IMR-90 (cell line): ENCODE data around the gene TRIM41. TPM values are rescaled to one million over a fixed set of nuclear protein-coding genes. Genes with fewer than 3 reads are reported as not detected.

Source experiments
- ATAC-seq: fragments of 200-7000 bp; cut with Tn5 transposase; 2 replicates; pipeline ENCODE4 v1.9.1; 2020; ENCODE audit warnings: low read depth, mild to moderate bottlenecking, moderate library complexity
- BruUV-seq: library from RNA; stranded (reverse); fragments of 400-500 nt; replicated peaks from 2 replicates; lab custom pipeline; 2021; lab: Mats Ljungman, UMichigan
- CTCF ChIA-PET: fragments of 300-600 bp; formaldehyde crosslinking; extraction: SDS; loops from one replicate; lab custom pipeline; 2021; ENCODE audit warnings: antibody characterized with exemption; lab: Yijun Ruan, JAX
- POLR2A ChIA-PET: fragments of 300-600 bp; sonication (Branson Sonifier 250); formaldehyde crosslinking; loops from one replicate; lab custom pipeline; 2022; ENCODE audit warnings: antibody characterized with exemption; ENCODE audit not compliant: unreplicated experiment; lab: Charles Lee
- DNase-seq: peaks from one replicate; pipeline ENCODE4 v3.0.0; 2013
- H2AFZ ChIP-seq: replicated peaks from 2 replicates; pipeline ENCODE3; 2013; ENCODE audit warnings: low read length, mild to moderate bottlenecking; ENCODE audit not compliant: poor library complexity
- H2AK5ac ChIP-seq: 2 replicates; pipeline ENCODE4 v1.6.1; 2013; ENCODE audit warnings: low read depth, low read length, inconsistent platforms
- H2AK9ac ChIP-seq: replicated peaks from 2 replicates; pipeline ENCODE3; 2013; ENCODE audit warnings: mild to moderate bottlenecking, low read depth, low read length, moderate library complexity; ENCODE audit not compliant: poor library complexity
- H2BK120ac ChIP-seq: 2 replicates; pipeline ENCODE4 v1.6.1; 2013; ENCODE audit warnings: low read depth, low read length, inconsistent platforms
- H2BK15ac ChIP-seq: 3 replicates; pipeline ENCODE4 v1.6.1; 2013; ENCODE audit warnings: low read depth, low read length, inconsistent platforms
- H2BK20ac ChIP-seq: 2 replicates; pipeline ENCODE4 v1.6.1; 2013; ENCODE audit warnings: low read depth, mild to moderate bottlenecking, inconsistent platforms, low read length, moderate library complexity
- H2BK5ac ChIP-seq: 2 replicates; pipeline ENCODE4 v1.6.1; 2013; ENCODE audit warnings: mild to moderate bottlenecking, low read depth, low read length, inconsistent platforms; ENCODE audit not compliant: poor library complexity, severe bottlenecking
- H3K14ac ChIP-seq: replicated peaks from 2 replicates; pipeline ENCODE4 v1.6.1; 2013; ENCODE audit warnings: low read depth, low read length, inconsistent platforms
- H3K18ac ChIP-seq: 2 replicates; pipeline ENCODE4 v1.6.1; 2013; ENCODE audit warnings: low read depth, low read length, control low read depth
- H3K23ac ChIP-seq: 2 replicates; pipeline ENCODE4 v1.6.1; 2013; ENCODE audit warnings: low read depth, low read length, inconsistent platforms
- H3K27ac ChIP-seq: 2 replicates; pipeline ENCODE4 v1.5.1; 2013; ENCODE audit warnings: mild to moderate bottlenecking, control low read depth, low read length; ENCODE audit not compliant: insufficient read depth
- H3K27me3 ChIP-seq: 2 replicates; pipeline ENCODE4 v1.6.1; 2013; ENCODE audit warnings: low read length; ENCODE audit not compliant: control insufficient read depth, insufficient read depth
- H3K36me3 ChIP-seq: 2 replicates; pipeline ENCODE4 v1.6.1; 2013; ENCODE audit warnings: low read length, mixed read lengths; ENCODE audit not compliant: control insufficient read depth, insufficient read depth
- H3K4ac ChIP-seq: 2 replicates; pipeline ENCODE4 v1.6.1; 2013; ENCODE audit warnings: low read depth, low read length, inconsistent platforms
- H3K4me1 ChIP-seq: 2 replicates; pipeline ENCODE4 v1.6.1; 2013; ENCODE audit warnings: low read length, mixed read lengths; ENCODE audit not compliant: control insufficient read depth, insufficient read depth
- H3K4me2 ChIP-seq: 2 replicates; pipeline ENCODE4 v1.6.1; 2013; ENCODE audit warnings: low read depth, mild to moderate bottlenecking, control low read depth, low read length, moderate library complexity
- H3K4me3 ChIP-seq: 2 replicates; pipeline ENCODE4 v1.5.1; 2013; ENCODE audit warnings: low read depth, mild to moderate bottlenecking, control low read depth, low read length, moderate library complexity; ENCODE audit not compliant: insufficient read depth
- H3K56ac ChIP-seq: 2 replicates; pipeline ENCODE4 v1.6.1; 2013; ENCODE audit warnings: low read length, inconsistent platforms; ENCODE audit not compliant: insufficient read depth; ENCODE audit errors: extremely low read depth
- H3K79me1 ChIP-seq, 2 experiments: 2 replicates each; pipeline ENCODE4 v1.6.1; 2013; ENCODE audit warnings: low read length in 2 of 2, inconsistent platforms in 1 of 2, low read depth in 1 of 2
- H3K9ac ChIP-seq: 2 replicates; pipeline ENCODE4 v1.6.1; 2013; ENCODE audit warnings: low read depth, low read length, control low read depth
- H3K9me1 ChIP-seq: 2 replicates; pipeline ENCODE4 v1.6.1; 2013; ENCODE audit warnings: low read length, inconsistent platforms; ENCODE audit not compliant: insufficient read depth
- H3K9me3 ChIP-seq: 2 replicates; pipeline ENCODE4 v1.6.1; 2013; ENCODE audit warnings: low read length; ENCODE audit not compliant: control insufficient read depth, insufficient read depth
- H4K20me1 ChIP-seq: 2 replicates; pipeline ENCODE4 v1.6.1; 2013; ENCODE audit warnings: low read length, inconsistent platforms; ENCODE audit not compliant: insufficient read depth
- H4K5ac ChIP-seq: 2 replicates; pipeline ENCODE4 v1.6.1; 2013; ENCODE audit warnings: mild to moderate bottlenecking, low read depth, low read length, control low read depth
- H4K8ac ChIP-seq, 2 experiments: 2 replicates each; pipeline ENCODE4 v1.6.1; 2013; ENCODE audit warnings: low read depth in 2 of 2, low read length in 2 of 2, control low read depth in 1 of 2, inconsistent platforms in 1 of 2
- H4K91ac ChIP-seq: 2 replicates; pipeline ENCODE4 v1.6.1; 2013; ENCODE audit warnings: low read depth, low read length, inconsistent platforms; ENCODE audit not compliant: insufficient read depth
- BHLHE40 ChIP-seq: fragments of 150-350 bp; IDR thresholded peaks from 2 replicates; pipeline ENCODE4 v1.6.1; 2016; ENCODE audit warnings: mild to moderate bottlenecking, low read depth, low read length
- CEBPB ChIP-seq: IDR thresholded peaks from 2 replicates; pipeline ENCODE4 v1.6.1; 2012; ENCODE audit warnings: low read depth, low read length, improper control_type of control experiment
- CHD1 ChIP-seq: IDR thresholded peaks from 2 replicates; pipeline ENCODE4 v1.6.1; 2012; ENCODE audit warnings: low read depth, low read length, improper control_type of control experiment
- MAZ ChIP-seq: IDR thresholded peaks from 2 replicates; pipeline ENCODE4 v1.6.1; 2012; ENCODE audit warnings: low read depth, mild to moderate bottlenecking, low read length, improper control_type of control experiment, moderate library complexity, borderline replicate concordance
- MXI1 ChIP-seq: IDR thresholded peaks from 2 replicates; pipeline ENCODE4 v1.6.1; 2012; ENCODE audit warnings: low read depth, mild to moderate bottlenecking, low read length, moderate library complexity, borderline replicate concordance
- POLR2A ChIP-seq: IDR thresholded peaks from 2 replicates; pipeline ENCODE4 v1.6.1; 2012; ENCODE audit warnings: mild to moderate bottlenecking, low read depth, low read length
- RAD21 ChIP-seq: IDR thresholded peaks from 2 replicates; pipeline ENCODE4 v1.6.1; 2012; ENCODE audit warnings: low read length, improper control_type of control experiment
- SMC3 ChIP-seq: fragments of 150-350 bp; IDR thresholded peaks from 2 replicates; pipeline ENCODE4 v1.6.1; 2016; ENCODE audit warnings: low read depth, mild to moderate bottlenecking, antibody characterized with exemption, low read length, moderate library complexity
- WGBS, 2 experiments: methylation state at CpG; one replicate each; pipeline versions ENCODE4 v1.1.5 to v1.1.7; 2013; ENCODE audit warnings: missing lambda C conversion rate in 2 of 2; ENCODE audit not compliant: insufficient read length in 1 of 2; ENCODE audit errors: extremely low coverage in 2 of 2; 5-methylcytosine and 5-hydroxymethylcytosine counted together
- dilution Hi-C: fragments of 300-500 bp; cut with HindIII; formaldehyde crosslinking; loops from one replicate; pipeline ENCODE4 v1.14.3; 2018; ENCODE audit warnings: low sequenced_read_pairs; ENCODE audit not compliant: unreplicated experiment
- in situ Hi-C: fragments of 300-500 bp; cut with MboI; formaldehyde crosslinking; loops from 3 replicates; pipeline ENCODE4 v1.14.3; 2019; ENCODE audit warnings: low sequenced_read_pairs, inconsistent platforms, mixed read lengths
- intact Hi-C: fragments of 100-400 bp; cut with micrococcal nuclease; formaldehyde crosslinking; loops from 2 replicates; pipeline ENCODE4 v1.10.0; 2022
- polyA plus RNA-seq, 3 experiments: library from polyadenylated mRNA; depleted of rRNA; stranded (reverse); fragments of >200 nt; gene quantifications; 2 replicates each; pipeline ENCODE4 v1.2.3, GENCODE V29; 2012; ENCODE audit warnings: low replicate concordance in 1 of 3
- total RNA-seq: library from RNA; depleted of rRNA; stranded (reverse); fragments of >200 nt; gene quantifications from 2 replicates; pipeline ENCODE4 v1.2.3, GENCODE V29; 2012
- TF ChIP-seq, protein P1 (sequence below): conservative IDR thresholded peaks from 2 replicates; pipeline ENCODE4 v1.5.1; 2012; ENCODE audit warnings: mild to moderate bottlenecking, low read depth, low read length, improper control_type of control experiment
- TF ChIP-seq, protein P2 (sequence below): fragments of 150-350 bp; IDR thresholded peaks from 2 replicates; pipeline ENCODE4 v1.6.1; 2016; ENCODE audit warnings: low read depth, mild to moderate bottlenecking, low read length, moderate library complexity, borderline replicate concordance
- TF ChIP-seq, protein P3 (sequence below): fragments of 150-350 bp; IDR thresholded peaks from 2 replicates; pipeline ENCODE4 v1.6.1; 2017; ENCODE audit warnings: mild to moderate bottlenecking, antibody characterized with exemption, low read length, low read depth

The TRIM41 gene
- total and polyA plus RNA-seq, 2 of the 4 experiments (the other 2 are of a cell fraction): 5.9 to 15.7 TPM

DNA sequence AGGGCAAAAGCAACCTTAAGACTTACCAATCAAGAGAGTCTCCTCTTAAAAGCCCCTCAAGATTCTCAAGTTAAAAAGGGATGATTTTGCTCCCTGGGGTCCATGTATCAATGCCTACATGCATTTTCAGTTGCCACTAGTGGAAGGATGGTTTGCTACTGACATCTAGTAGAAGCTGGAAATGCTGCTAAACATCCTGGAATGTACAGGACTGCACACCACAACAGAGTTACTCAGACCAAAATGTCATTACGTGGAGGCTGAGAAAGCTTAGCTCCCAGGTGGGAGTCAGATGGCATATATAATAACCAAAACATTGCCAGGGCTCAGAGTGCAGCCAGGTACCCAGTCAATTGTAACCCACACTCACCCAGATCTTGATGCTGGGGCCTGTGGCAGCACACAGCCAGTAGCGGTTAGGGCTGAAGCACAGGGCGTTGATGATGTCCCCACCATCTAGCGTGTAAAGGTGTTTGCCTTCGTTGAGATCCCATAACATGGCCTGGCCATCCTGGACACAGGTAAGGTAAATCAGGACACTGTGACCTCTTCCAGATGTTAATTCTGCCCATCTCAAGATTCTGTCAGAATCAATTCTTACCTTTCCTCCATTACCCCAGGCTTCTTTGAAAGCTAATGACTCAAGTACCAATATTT, 14.8 kb downstream of the TRIM41 start:
- no peak overlapping the region for H2BK20ac ChIP-seq
- no peak overlapping the region for H3K4ac ChIP-seq
- H3K4me2 ChIP-seq: no peak overlapping the region
- H3K9me1 ChIP-seq: peaks cover 15% of the 10 kb centered on the region
- ChIA-PET CTCF (no interaction called here), POLR2A (no interaction called here)
- H3K4me1 ChIP-seq: peaks cover 7% of the 10 kb centered on the region
- H4K20me1 ChIP-seq: peaks cover 94% of the 10 kb centered on the region
- no peak overlapping the region for H3K23ac ChIP-seq
- H2AK9ac ChIP-seq: no peak overlapping the region
- no peak overlapping the region for H4K5ac ChIP-seq
- H4K8ac ChIP-seq: no peak overlapping the region
- BruUV-seq: no TSS peak
- ATAC-seq (no peak), DNase-seq (no peak)
- H2BK120ac ChIP-seq: no peak overlapping the region
- no peak overlapping the region for H3K14ac ChIP-seq
- H3K56ac ChIP-seq: no peak overlapping the region
- H3K18ac ChIP-seq: no peak overlapping the region
- no peak overlapping the region for H3K4me3 ChIP-seq
- peaks cover 12 to 52% of the 10 kb centered on the region in 2 experiments for H3K79me1 ChIP-seq
- no peaks in the 10 kb centered on the region for H3K27me3 ChIP-seq
- TF ChIP-seq POLR2A: no peak
- no peak for TF ChIP-seq MAZ
- TF ChIP-seq, protein P1, sequence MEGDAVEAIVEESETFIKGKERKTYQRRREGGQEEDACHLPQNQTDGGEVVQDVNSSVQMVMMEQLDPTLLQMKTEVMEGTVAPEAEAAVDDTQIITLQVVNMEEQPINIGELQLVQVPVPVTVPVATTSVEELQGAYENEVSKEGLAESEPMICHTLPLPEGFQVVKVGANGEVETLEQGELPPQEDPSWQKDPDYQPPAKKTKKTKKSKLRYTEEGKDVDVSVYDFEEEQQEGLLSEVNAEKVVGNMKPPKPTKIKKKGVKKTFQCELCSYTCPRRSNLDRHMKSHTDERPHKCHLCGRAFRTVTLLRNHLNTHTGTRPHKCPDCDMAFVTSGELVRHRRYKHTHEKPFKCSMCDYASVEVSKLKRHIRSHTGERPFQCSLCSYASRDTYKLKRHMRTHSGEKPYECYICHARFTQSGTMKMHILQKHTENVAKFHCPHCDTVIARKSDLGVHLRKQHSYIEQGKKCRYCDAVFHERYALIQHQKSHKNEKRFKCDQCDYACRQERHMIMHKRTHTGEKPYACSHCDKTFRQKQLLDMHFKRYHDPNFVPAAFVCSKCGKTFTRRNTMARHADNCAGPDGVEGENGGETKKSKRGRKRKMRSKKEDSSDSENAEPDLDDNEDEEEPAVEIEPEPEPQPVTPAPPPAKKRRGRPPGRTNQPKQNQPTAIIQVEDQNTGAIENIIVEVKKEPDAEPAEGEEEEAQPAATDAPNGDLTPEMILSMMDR: no peak
- TF ChIP-seq SMC3: no peak
- no peak for TF ChIP-seq CEBPB
- TF ChIP-seq, protein P2, sequence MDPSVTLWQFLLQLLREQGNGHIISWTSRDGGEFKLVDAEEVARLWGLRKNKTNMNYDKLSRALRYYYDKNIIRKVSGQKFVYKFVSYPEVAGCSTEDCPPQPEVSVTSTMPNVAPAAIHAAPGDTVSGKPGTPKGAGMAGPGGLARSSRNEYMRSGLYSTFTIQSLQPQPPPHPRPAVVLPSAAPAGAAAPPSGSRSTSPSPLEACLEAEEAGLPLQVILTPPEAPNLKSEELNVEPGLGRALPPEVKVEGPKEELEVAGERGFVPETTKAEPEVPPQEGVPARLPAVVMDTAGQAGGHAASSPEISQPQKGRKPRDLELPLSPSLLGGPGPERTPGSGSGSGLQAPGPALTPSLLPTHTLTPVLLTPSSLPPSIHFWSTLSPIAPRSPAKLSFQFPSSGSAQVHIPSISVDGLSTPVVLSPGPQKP: no peak
- TF ChIP-seq, protein P3, sequence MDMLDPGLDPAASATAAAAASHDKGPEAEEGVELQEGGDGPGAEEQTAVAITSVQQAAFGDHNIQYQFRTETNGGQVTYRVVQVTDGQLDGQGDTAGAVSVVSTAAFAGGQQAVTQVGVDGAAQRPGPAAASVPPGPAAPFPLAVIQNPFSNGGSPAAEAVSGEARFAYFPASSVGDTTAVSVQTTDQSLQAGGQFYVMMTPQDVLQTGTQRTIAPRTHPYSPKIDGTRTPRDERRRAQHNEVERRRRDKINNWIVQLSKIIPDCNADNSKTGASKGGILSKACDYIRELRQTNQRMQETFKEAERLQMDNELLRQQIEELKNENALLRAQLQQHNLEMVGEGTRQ: no peak
- TF ChIP-seq CHD1: no peak
- TF ChIP-seq BHLHE40: no peak
- TF ChIP-seq RAD21: no peak
- TF ChIP-seq MXI1: no peak
- in situ Hi-C loops (no loop called here), intact Hi-C loops (no loop called here), dilution Hi-C loops (no loop called here)
- no peak overlapping the region for H3K9ac ChIP-seq
- H4K91ac ChIP-seq: no peak overlapping the region
- 100% methylated on average over 1 of the region's 5 CpGs; no CpG with 5 or more reads in 1 of the 2 experiments for WGBS, 2 experiments
- H2AFZ ChIP-seq: no peak overlapping the region
- no peak overlapping the region for H2BK5ac ChIP-seq
- H3K9me3 ChIP-seq: no peaks in the 10 kb centered on the region
- H2BK15ac ChIP-seq: no peak overlapping the region
- H3K27ac ChIP-seq: no peak overlapping the region
- H2AK5ac ChIP-seq: no peak overlapping the region
- H3K36me3 ChIP-seq: peaks cover 83% of the 10 kb centered on the region
